Activated CD8-positive, alpha-beta memory T cell treated with anti-CD3 and anti-CD28 coated beads for 24 hours (primary cell): Measurements from ENCODE around the gene HID1.
"Not testable (repeated sequence)": the region's sequence is repeated elsewhere in the genome, so short reads cannot be mapped to it uniquely, and the experiment has no call there.

ENCODE experiments used
- DNase-seq: peaks from one replicate; pipeline ENCODE4 v3.0.0-alpha.2; 2020

The HID1 gene

GRCh38 chr17:74920642-74921025 lies 51.9 kb downstream of the HID1 start:
- DNase-seq: no peak

GRCh38 chr17:74920306-74920620 lies 52.3 kb downstream of the HID1 start:
- DNase-seq: no peak

- no peak for DNase-seq
Measured at GRCh38 chr17:74919440-74920305, 52.9 kb downstream of the HID1 start.

- DNase-seq: no peak
Measured at GRCh38 chr17:74918906-74919305, 53.7 kb downstream of the HID1 start.

- DNase-seq: no peak
Measured at GRCh38 chr17:74917430-74917829, 55.1 kb downstream of the HID1 start.

GRCh38 chr17:74916851-74917199 lies 55.7 kb downstream of the HID1 start:
- DNase-seq: no peak

- DNase-seq: no peak
Measured at GRCh38 chr17:74916136-74916850, 56.3 kb downstream of the HID1 start.

GRCh38 chr17:74911423-74911822 lies 61.1 kb downstream of the HID1 start:
- not testable (repeated sequence) for DNase-seq

GRCh38 chr17:74909097-74909496 lies 63.5 kb downstream of the HID1 start:
- DNase-seq: not testable (repeated sequence)

- DNase-seq: no peak
Measured at GRCh38 chr17:74907012-74907411, 65.5 kb downstream of the HID1 start.

- DNase-seq: not testable (repeated sequence)
Measured at GRCh38 chr17:74906214-74906793, 66.3 kb downstream of the HID1 start.

GRCh38 chr17:74904687-74905409 lies 67.7 kb downstream of the HID1 start:
- DNase-seq: no peak

GRCh38 chr17:74903671-74904070 lies 68.9 kb downstream of the HID1 start:
- no peak for DNase-seq

- DNase-seq: no peak
Measured at GRCh38 chr17:74903034-74903433, 69.5 kb downstream of the HID1 start.

- no peak for DNase-seq
Measured at GRCh38 chr17:74901353-74902135, 71.0 kb downstream of the HID1 start.
